ENCODE results near the gene DHRSX. TPM values are rescaled to one million over a fixed set of nuclear protein-coding genes. Genes with fewer than 3 reads are reported as not detected.

Gene DHRSX
- total RNA-seq, 2 donors from 2014 or later = 19.9 to 21.9 TPM

DNA sequence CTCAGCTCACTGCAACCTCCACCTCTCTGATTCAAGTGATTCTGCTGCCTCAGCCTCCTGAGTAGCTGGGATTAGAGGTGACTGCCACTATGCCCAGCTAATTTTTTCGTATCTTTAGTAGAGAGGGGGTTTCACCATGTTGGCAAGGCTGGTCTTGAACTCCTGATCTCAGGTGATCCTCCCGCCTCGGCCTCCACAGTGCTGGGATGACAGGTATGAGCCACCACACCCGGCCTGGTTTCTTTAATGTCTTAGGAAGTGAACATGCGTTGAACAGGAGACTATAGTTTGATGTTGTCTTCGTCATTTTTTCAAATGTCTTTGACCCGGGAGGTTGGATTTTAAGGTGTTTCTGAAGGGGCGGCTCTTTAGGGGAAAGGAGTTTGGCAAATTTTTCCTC lies 91.0 kb downstream of the DHRSX start:
- H3K36me3 ChIP-seq = peaks cover 10% of the 10 kb centered on the region
- H3K27me3 ChIP-seq = no peaks in the 10 kb centered on the region
- no peak overlapping the region for H3K4me3 ChIP-seq
- H3K9me3 ChIP-seq = peaks cover 0 to 6% of the 10 kb centered on the region in 2 donors
- H3K4me1 ChIP-seq = no peaks in the 10 kb centered on the region
- DNase-seq (ENCODE audit: low spot score) = no peak
- TF ChIP-seq, protein P1, sequence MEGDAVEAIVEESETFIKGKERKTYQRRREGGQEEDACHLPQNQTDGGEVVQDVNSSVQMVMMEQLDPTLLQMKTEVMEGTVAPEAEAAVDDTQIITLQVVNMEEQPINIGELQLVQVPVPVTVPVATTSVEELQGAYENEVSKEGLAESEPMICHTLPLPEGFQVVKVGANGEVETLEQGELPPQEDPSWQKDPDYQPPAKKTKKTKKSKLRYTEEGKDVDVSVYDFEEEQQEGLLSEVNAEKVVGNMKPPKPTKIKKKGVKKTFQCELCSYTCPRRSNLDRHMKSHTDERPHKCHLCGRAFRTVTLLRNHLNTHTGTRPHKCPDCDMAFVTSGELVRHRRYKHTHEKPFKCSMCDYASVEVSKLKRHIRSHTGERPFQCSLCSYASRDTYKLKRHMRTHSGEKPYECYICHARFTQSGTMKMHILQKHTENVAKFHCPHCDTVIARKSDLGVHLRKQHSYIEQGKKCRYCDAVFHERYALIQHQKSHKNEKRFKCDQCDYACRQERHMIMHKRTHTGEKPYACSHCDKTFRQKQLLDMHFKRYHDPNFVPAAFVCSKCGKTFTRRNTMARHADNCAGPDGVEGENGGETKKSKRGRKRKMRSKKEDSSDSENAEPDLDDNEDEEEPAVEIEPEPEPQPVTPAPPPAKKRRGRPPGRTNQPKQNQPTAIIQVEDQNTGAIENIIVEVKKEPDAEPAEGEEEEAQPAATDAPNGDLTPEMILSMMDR (IDR thresholded peaks at IDR 0.05) = no peak
- no peak overlapping the region for H3K27ac ChIP-seq

DNA sequence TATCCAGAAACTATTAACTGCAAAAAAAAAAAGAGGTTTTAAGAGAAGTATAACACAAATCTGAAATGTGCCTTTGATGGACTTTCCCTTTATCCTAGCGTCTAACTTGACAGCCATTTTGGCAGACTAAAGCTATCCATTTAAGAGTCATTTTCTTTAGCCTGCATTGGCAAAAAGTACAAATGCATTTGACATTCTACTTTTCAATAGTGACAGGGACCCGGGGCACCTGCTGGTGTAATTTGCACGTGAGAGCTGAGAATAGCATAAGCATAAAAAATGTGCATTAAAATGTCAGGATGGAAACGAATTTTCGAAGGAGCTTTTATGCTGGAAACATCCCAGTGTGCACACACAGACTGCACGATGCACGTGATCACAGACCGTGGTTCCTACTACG lies 91.9 kb downstream of the DHRSX start:
- Histone ChIP-seq H3K27ac (no peak overlapping the region), H3K36me3 (peaks cover 10% of the 10 kb centered on the region), H3K4me1 (no peaks in the 10 kb centered on the region), H3K4me3 (no peak overlapping the region), H3K27me3 (no peaks in the 10 kb centered on the region), H3K9me3 (peaks cover 0 to 6% of the 10 kb centered on the region in 2 donors)
- no peak for DNase-seq (ENCODE audit: low spot score)
- TF ChIP-seq, protein P1 (IDR thresholded peaks at IDR 0.05) = no peak

DNA sequence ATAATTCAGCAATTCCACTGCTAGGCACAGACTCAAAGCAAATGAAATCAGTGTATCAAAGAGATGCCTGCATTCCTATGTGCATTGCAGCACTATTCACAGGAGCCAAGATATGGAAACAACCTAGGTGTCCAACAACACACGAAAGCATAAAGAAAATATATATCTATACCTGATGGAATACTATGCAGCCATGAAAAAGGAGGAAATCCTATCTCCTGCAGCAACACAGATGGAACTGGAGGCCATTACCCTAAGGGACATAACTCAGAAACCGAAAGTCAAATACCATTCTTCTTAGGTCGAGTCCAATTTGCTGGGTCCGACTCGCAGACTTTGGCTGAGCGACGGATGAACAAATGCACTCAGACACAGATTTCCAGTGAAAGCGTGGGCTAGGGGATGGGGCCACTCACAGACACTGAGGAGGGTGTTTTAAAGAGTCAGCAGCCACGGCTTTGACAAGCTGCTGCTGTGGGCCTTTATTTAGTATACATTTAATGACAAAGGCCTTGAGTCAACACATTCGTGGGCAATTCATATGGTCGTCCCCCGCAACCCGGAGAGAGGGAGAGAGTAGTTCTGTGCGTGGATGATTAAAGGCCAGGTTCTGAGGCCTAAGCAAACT lies 93.8 kb downstream of the DHRSX start:
- peaks cover 0 to 6% of the 10 kb centered on the region in 2 donors for H3K9me3 ChIP-seq
- no peak overlapping the region for H3K27ac ChIP-seq
- TF ChIP-seq, protein P1 (IDR thresholded peaks at IDR 0.05) = no peak
- H3K4me1 ChIP-seq = no peaks in the 10 kb centered on the region
- H3K36me3 ChIP-seq = peaks cover 10% of the 10 kb centered on the region
- no peak for DNase-seq (ENCODE audit: low spot score)
- H3K27me3 ChIP-seq = no peaks in the 10 kb centered on the region
- H3K4me3 ChIP-seq = no peak overlapping the region

DNA sequence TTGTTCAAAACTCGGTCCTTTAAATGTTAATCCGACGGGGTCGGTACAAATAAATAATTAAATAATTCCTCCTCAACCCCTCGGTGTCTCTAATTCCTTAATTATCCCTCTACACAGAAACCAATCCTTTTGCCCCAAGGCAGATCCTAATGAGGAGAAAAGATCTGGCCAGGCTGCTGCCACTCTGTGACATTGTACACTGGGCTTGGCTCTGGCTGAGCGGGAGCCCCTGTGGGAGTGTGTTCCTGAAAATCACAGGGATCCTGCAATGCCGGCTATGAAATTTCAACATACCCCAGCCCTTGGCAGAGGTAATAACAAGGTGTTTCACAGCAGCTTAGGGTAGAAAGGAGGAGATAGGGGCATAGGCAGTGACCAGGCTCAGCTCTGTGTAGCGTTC lies 96.0 kb downstream of the DHRSX start:
- DNase-seq (ENCODE audit: low spot score) = no peak
- Histone ChIP-seq H3K27ac (no peak overlapping the region), H3K4me3 (no peak overlapping the region), H3K36me3 (peaks cover 10% of the 10 kb centered on the region), H3K27me3 (no peaks in the 10 kb centered on the region), H3K4me1 (no peaks in the 10 kb centered on the region), H3K9me3 (peaks cover 0 to 6% of the 10 kb centered on the region in 2 donors)
- TF ChIP-seq, protein P1 (IDR thresholded peaks at IDR 0.05) = no peak

DNA sequence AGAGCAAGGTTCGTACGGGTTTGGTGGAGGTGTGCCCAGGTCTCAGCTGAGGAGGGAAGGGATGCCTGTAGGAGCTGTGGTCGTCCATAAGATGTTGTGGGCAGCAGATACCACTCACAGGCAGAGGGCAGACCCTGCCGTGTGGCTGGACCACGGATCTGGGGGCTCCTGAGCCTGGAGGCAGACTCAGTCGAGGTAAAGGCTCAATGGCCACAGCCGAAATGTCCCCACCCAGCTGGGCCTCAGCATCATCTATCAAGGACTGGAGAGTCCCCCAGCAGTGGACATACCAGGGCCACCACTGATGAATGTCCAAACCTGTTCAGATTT lies 98.5 kb downstream of the DHRSX start:
- Histone ChIP-seq H3K9me3 (peaks cover 0 to 5% of the 10 kb centered on the region in 2 donors), H3K4me1 (no peaks in the 10 kb centered on the region), H3K27me3 (no peaks in the 10 kb centered on the region), H3K27ac (peak overlapping the region in 1 of 2 donors; percentile 21), H3K36me3 (peaks cover 6% of the 10 kb centered on the region), H3K4me3 (no peak overlapping the region)
- TF ChIP-seq, protein P1 (IDR thresholded peaks at IDR 0.05) = no peak
- DNase-seq (ENCODE audit: low spot score) = no peak

Measured in right atrium auricular region (tissue), 2 donors.